Measurements from ENCODE around the gene REV3L. TPM values are rescaled to one million over a fixed set of nuclear protein-coding genes. Genes with fewer than 3 reads are reported as not detected.

Gene REV3L
- total and polyA plus RNA-seq, 2 donors (not counting 3 experiments of a cell fraction or from before 2014, with no cell fraction given) = 6.0 to 22.7 TPM

- ChIA-PET POLR2A (no interaction called here), CTCF (no interaction called here)
- Histone ChIP-seq H4K20me1 (replicated peaks; ENCODE audit: control insufficient read depth, extremely low read depth, insufficient read depth, low read length) (no peaks in the 10 kb centered on the region), H3K9ac (replicated peaks; ENCODE audit: extremely low read depth, insufficient read depth, low read length) (no peak overlapping the region), H2AFZ (ENCODE audit: low read depth, low read length) (no peak overlapping the region), H3K9me3 (replicated peaks; ENCODE audit: control insufficient read depth, insufficient read depth, low read length) (no peaks in the 10 kb centered on the region), H3K27ac (ENCODE audit: insufficient read depth, low read depth, low read length) (no peak overlapping the region), H3K36me3 (ENCODE audit: control insufficient read depth in 2 of 2, extremely low read depth in 1 of 2, insufficient read depth in 2 of 2, low read length in 2 of 2) (peaks cover 3 to 6% of the 10 kb centered on the region in 2 experiments), H3K27me3 (ENCODE audit: control insufficient read depth in 2 of 2, insufficient read depth in 2 of 2, low read length in 2 of 2) (no peaks in the 10 kb centered on the region), H3K4me1 (ENCODE audit: control insufficient read depth, extremely low read depth, insufficient read depth, low read length) (no peaks in the 10 kb centered on the region), H3K4me3 (replicated peaks in 1 of 3; ENCODE audit: insufficient read depth in 1 of 3, low read depth in 1 of 3, low read length in 3 of 3) (no peak overlapping the region), H3K9me1 (replicated peaks; ENCODE audit: control insufficient read depth, extremely low read depth, insufficient read depth, low read length) (no peaks in the 10 kb centered on the region), H3K4me2 (ENCODE audit: insufficient read depth, low read length) (no peak overlapping the region), H3K79me2 (ENCODE audit: control insufficient read depth, insufficient read depth, low read length) (no peaks in the 10 kb centered on the region)
- no TSS peak for BruUV-seq (replicated peaks)
- intact Hi-C loops (cut with micrococcal nuclease) = no loop called here
- no peak for TF ChIP-seq JUN (IDR thresholded peaks at IDR 0.05; ENCODE audit: borderline replicate concordance, insufficient read depth, insufficient read length, low read depth)
- TF ChIP-seq POLR2A (IDR thresholded peaks at IDR 0.05; ENCODE audit: low read depth, low read length) = no peak
- TF ChIP-seq FOS (IDR thresholded peaks at IDR 0.05; ENCODE audit: borderline replicate concordance, insufficient read depth, low read length) = no peak
- TF ChIP-seq MYC (IDR thresholded peaks at IDR 0.05; ENCODE audit: low read depth, low read length) = no peak
- no peak for TF ChIP-seq GATA2 (IDR thresholded peaks at IDR 0.05; ENCODE audit: insufficient read depth, insufficient read length, low read depth, low read length)
- TF ChIP-seq, protein P1, sequence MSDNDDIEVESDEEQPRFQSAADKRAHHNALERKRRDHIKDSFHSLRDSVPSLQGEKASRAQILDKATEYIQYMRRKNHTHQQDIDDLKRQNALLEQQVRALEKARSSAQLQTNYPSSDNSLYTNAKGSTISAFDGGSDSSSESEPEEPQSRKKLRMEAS (IDR thresholded peaks at IDR 0.05; ENCODE audit: insufficient read depth, insufficient read length) = no peak
- TF ChIP-seq, protein P2, sequence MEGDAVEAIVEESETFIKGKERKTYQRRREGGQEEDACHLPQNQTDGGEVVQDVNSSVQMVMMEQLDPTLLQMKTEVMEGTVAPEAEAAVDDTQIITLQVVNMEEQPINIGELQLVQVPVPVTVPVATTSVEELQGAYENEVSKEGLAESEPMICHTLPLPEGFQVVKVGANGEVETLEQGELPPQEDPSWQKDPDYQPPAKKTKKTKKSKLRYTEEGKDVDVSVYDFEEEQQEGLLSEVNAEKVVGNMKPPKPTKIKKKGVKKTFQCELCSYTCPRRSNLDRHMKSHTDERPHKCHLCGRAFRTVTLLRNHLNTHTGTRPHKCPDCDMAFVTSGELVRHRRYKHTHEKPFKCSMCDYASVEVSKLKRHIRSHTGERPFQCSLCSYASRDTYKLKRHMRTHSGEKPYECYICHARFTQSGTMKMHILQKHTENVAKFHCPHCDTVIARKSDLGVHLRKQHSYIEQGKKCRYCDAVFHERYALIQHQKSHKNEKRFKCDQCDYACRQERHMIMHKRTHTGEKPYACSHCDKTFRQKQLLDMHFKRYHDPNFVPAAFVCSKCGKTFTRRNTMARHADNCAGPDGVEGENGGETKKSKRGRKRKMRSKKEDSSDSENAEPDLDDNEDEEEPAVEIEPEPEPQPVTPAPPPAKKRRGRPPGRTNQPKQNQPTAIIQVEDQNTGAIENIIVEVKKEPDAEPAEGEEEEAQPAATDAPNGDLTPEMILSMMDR (IDR thresholded peaks at IDR 0.05; ENCODE audit: extremely low read depth in 1 of 2, insufficient read depth in 1 of 2, low read depth in 1 of 2, low read length in 2 of 2) = no peak
- no peak for TF ChIP-seq EZH2 (IDR thresholded peaks at IDR 0.05; ENCODE audit: borderline replicate concordance, low read depth, low read length, severe bottlenecking)
- no peak for TF ChIP-seq POLR2AphosphoS5 (IDR thresholded peaks at IDR 0.05; ENCODE audit: insufficient read depth, low read depth, low read length)
- FAIRE-seq (no peak), DNase-seq (ENCODE audit: low read depth, low spot score) (no peak)
- dilution Hi-C loops (cut with MboI; ENCODE audit: extremely low pct_ligation_motif_present, low sequenced_read_pairs) = no loop called here
These were observed 129.0 kb downstream of the REV3L start for GRCh38 chr6:111353912-111354462.

Data from endothelial cell of umbilical vein (primary cell).